ENCODE results near the gene TCFL5.

Gene TCFL5

GRCh38 chr20:62837790-62838127, 23.9 kb downstream of the TCFL5 start:
- in situ Hi-C loops (cut with MboI; ENCODE audit: low sequenced_read_pairs): no loop called here

DNA sequence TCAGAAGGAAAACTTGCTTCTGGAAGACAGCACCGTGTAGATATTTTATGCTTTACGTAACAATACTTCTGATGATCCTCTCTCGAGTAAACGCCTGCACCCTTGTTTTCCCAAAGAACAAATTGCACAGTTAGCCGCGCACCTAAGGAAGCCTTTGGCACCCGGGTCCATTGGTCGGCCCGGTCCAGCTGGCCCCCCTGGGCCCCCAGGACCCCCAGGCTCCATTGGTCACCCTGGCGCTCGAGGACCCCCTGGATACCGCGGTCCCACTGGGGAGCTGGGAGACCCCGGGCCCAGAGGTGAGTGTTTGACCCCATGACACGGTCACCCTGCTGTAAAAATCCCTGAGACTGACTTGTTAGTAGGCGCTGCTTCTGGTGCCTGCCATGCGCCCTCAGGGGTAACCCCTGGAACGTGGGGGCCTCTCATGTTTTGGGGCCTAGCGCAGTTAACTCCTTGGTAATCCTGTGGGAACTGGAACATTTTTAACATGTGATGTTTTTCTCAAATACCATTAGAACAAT, 24.6 kb downstream of the TCFL5 start:
- in situ Hi-C loops (cut with MboI; ENCODE audit: low sequenced_read_pairs): no loop called here

DNA sequence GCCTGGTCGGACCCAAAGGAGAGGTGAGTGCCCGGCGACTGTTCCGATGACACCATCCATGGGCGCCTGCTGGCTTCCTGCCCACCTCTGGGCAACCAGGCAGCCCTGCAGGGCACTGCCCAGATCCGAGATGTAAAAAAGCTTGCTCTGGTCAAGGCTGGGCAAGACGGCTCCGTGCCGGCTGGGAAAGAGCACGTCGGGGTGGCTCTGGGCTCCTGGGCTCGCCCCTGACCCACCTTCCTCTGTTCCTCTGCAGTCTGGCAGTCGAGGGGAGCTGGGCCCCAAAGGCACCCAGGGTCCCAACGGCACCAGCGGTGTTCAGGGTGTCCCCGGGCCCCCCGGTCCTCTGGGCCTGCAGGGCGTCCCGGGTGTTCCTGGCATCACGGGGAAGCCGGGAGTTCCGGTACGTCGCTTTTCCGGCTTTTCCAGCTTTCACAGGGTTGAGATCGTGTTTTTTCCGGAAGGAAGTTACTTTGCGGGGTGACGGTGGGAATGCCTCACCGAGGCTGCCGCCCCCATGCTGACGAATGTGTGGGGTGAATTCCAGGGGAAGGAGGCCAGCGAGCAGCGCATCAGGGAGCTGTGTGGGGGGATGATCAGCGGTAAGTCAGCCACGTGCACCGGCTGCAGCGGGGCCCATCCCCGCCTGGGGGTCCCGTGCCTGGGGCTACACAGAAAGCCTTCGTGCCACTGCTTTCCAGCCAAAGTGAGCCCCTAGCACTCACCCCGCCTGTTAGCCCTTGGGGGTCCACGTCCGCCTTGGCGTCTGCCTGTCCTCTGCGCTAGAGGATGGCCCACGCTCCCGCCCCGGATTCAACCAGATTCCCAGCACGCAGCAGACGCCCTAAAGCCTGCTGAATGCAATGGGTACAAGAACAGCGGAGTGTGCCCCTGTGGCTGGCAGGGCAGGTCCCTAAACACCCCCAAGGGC, 25.4 kb downstream of the TCFL5 start:
- in situ Hi-C loops (cut with MboI; ENCODE audit: low sequenced_read_pairs): no loop called here

DNA sequence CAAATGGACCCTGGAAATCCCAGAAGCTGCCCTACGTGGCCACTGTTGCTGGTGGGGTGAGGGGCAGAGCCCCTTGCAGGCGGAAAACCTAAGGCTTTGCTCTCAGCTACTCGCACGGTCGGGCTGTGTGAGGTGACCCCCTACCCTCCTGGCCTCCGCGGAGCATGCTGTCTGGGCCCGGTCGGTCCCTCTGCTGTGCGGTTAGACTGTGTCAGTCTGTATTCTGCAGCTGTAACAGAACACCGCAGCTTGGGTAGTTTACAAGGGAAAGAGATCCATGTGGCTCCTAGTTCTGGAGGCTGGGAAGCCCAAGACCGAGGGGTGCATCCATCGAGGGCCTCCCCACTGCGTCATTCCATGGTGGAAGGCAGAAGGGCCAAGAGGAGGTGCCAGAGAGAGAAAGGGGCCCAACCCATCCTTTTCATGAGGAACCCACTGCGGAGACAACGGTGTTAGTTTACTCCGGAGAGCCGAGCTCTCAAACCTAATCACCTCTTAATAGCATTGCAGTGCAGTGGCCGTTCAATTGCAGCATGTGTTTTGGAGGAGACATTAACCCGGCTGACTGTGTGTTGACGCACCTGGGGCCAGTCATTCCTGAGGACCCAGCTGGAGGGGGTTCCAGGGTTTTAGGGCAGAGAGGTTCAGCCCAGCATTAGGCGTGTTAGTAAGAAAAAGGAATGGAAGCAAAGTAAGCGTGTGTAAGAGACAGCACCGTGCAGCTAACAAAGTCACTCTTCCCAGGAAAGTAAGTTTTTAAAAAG, 26.5 kb downstream of the TCFL5 start:
- in situ Hi-C loops (cut with MboI; ENCODE audit: low sequenced_read_pairs): no loop called here

- in situ Hi-C loops (cut with MboI; ENCODE audit: low sequenced_read_pairs): no loop called here
These were observed 28.7 kb downstream of the TCFL5 start for GRCh38 chr20:62832951-62833391.

DNA sequence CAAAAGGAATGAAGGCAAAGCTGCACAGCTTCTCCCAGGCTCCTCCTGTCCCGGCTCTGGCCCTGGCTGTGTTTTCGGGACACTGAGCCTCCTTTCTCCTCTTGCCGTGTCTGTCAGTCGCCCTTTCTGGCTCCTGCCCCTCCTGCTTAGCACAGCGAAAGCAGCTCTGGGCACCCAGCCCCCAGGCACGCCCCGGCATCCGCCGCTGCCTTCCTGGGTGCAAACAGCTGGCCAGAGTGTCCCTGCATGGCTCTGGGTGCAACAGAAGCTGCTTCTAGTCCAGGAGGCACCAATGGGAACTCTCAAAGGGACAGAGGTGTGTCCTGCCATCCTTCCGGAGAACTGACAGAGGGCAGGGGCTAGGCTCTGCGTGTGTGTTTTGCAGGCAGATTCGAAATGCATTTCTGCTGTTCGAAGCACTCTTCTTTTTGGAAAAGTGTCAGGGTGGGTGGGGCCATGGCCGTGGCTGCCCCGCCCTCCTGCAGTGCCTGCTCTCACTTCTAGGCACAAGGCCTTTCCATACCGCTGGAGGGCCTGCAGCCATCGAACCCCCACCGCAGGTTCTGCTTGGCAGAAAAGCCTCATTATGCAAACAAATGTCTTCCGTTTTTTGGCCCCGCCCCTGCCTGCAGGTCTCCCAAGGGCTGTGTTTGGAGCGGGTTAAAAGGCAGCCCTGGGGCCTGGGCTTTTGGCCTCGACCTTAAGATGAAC, 29.3 kb downstream of the TCFL5 start:
- in situ Hi-C loops (cut with MboI; ENCODE audit: low sequenced_read_pairs): no loop called here

GRCh38 chr20:62831854-62832211, 29.8 kb downstream of the TCFL5 start:
- in situ Hi-C loops (cut with MboI; ENCODE audit: low sequenced_read_pairs): no loop called here

DNA sequence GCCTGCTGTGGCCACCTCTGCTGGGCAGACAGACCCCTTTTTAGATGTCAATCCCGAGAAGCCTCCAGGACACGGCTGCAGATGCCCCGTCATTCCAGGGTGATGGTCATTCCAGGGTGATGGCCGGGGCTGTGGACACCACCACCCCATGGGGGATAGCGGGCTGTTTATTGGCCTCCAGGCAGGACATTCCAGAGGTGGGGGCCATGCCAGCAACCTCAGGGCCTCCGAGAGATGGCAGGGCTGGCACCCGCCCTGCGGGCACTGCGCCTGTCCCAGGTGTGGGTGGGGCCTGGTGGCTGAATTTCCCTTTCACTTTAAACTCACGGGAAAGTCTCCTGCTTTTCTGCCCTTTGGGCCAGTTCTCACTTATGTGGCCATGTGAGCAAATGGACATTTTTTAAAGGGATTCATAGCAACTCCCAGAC, 30.2 kb downstream of the TCFL5 start:
- in situ Hi-C loops (cut with MboI; ENCODE audit: low sequenced_read_pairs): no loop called here

DNA sequence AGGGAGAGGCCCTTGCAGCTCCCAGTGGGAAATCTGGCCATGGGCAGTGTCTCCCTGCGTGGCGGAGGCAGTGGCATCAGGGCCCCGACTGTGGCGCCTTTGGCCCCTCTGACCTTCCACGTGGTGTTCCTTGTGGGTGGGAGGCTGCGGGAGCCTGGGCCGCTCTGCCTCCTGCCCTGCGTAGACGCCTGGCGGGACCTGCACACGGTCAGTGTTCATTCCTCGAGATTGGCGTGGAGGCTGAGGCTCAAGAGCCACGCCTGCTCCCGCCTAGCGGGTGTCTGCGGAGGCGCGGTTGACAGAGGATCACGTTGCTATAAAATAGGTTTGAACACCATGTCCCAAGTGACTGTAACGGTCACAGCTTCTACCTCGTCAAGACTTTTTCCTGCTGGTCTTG, 30.8 kb downstream of the TCFL5 start:
- in situ Hi-C loops (cut with MboI; ENCODE audit: low sequenced_read_pairs): no loop called here

DNA sequence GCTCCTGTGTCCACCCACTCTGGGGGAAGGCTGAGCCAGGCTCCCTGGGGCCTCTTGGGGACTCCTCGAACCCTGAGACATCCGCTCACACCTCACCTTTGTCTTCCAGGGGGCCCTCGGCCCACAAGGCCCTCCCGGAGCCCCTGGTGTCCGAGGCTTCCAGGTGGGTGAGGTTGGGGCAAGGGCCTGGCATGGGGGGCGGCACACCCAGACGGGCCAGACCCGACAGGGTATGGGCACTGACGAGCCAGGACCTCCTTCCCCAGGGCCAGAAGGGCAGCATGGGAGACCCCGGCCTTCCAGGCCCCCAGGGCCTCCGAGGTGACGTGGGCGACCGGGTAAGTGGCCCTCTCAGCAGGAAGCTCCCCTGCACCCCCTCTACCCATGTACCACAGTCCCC, 31.4 kb downstream of the TCFL5 start:
- in situ Hi-C loops (cut with MboI; ENCODE audit: low sequenced_read_pairs): no loop called here

DNA sequence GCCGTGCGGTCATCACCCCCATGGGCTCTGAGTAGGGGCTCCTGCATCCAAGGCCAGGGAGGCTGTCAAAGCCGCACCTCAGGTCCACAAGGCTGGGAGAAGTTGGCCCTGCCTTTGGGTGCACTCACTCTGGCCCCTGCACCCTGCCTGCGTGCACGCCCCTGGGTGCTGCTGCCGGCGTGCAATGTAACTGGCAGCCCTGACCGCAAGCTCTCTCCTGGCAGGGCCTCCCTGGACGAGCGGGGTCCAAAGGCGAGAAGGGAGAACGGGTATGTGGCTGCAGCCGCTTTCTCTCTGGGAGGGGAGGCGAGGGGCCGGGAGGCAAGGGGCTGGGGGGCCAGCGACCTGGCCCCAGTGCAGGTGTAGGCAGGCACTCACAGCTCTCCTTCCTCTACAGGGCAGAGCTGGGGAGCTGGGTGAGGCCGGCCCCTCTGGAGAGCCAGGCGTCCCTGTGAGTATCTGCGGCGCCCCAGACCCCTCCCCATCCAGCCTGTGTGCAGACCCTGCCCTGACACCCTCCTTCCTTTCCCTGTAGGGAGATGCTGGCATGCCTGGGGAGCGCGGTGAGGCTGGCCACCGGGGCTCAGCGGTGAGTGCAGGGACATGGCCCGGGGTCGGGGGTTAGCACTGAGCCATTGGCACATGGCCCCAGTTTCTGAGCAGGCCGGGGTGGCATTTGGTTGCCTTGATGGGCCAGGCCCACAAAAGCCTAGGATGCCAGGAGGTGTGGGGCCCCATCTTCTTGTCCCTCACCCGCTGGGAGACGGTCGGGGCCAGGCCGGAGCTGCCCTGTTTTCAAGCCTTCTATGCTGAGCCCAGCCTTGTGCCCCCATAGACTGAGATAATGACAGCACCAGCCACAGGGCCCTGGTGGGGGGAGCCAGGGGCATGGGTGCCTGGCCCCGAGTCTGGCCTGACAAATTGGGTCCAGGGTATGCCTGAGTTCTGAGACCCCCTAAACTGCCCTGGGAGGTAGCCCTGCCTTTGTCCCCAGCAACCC, 32.1 kb downstream of the TCFL5 start:
- in situ Hi-C loops (cut with MboI; ENCODE audit: low sequenced_read_pairs): no loop called here

DNA sequence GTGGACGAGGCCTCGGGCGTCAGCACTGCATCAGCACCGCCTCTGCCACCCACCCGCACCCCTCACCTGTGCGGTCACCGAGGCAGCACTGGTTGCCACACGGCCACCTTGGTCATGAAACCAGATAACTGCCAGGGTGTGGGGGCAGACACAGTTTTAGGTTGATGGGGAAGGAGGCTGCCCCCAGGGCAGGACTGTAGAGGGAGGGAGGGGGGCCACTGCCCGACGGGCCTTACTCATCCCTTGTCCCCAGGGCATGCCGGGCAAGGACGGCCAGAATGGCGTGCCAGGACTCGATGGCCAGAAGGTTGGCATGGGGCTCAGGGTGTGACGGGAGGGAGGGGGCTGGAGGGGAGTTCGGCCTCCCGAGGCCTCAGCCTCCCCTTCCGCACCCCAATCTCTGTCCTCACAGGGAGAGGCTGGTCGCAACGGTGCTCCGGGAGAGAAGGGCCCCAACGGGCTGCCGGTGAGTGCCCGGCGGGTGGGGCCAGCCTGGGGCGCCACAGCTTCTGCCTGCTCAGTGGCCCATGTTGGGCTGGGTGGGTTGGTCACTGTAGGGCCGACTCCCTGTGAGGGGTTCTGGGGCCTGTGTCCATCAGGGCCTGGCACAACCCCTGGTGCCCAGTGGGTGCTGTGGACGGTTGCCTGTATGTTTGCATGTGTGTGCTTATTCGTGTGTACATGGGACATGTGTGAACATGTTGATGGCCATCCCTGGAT, 33.0 kb downstream of the TCFL5 start:
- in situ Hi-C loops (cut with MboI; ENCODE audit: low sequenced_read_pairs): no loop called here

DNA sequence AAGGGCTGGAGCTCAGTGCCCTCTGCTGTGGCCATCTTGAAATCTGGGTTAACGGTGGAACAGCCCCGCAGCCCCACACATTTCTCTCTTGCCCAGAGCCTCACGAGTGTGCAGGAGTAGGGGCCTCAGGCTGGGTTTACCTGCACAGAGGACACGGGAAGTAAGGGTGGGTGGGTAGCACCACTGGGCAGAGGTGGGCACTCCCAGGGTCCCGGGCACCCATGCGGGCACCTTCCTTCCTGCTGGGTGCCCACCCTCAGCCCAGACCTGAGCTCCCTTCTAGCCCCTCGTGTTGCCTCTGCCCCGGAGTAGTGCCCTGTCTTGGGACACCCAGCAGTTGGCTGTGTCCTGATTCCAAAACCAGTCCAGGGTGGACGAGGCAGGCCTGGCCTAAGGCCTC, 33.6 kb downstream of the TCFL5 start:
- in situ Hi-C loops (cut with MboI; ENCODE audit: low sequenced_read_pairs): no loop called here

- in situ Hi-C loops (cut with MboI; ENCODE audit: low sequenced_read_pairs): no loop called here
These were observed 34.1 kb downstream of the TCFL5 start for GRCh38 chr20:62827311-62828038.

GRCh38 chr20:62826646-62827310, 34.8 kb downstream of the TCFL5 start:
- in situ Hi-C loops (cut with MboI; ENCODE audit: low sequenced_read_pairs): no loop called here

GRCh38 chr20:62825986-62826645, 35.5 kb downstream of the TCFL5 start:
- in situ Hi-C loops (cut with MboI; ENCODE audit: low sequenced_read_pairs): no loop called here

DNA sequence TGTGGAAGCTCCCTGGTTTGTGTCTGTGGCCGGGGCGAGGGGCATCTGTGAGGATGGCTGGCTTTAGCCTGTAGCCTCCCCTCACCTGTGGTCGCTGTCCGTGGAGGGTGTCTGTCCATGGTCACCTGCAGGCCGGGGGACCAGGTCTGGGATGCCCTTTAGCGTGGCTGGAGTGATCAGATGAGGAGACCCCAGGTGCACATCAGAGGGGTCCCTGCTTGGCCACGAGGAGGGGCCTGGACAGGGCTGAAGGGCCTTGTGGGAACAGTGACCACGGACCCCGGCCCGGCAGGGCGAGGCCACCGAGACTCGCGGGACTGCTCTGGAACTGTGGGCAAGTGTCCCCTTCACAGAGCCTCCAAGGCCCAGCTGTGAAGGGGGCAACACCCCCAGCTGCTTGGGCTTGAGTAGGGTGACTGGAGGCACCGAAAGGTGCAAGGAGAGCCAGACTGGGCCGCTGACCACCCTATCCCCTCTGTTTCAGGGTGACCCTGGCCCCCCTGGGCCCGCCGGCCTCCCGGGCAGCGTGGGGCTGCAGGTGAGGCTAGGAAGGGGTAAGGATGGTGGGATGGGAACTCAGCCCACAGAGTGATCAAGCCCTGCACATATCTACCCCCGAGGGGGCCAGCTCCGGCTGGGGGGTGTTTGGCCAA, 36.2 kb downstream of the TCFL5 start:
- in situ Hi-C loops (cut with MboI; ENCODE audit: low sequenced_read_pairs): no loop called here
